Hematopoietic multipotent progenitor cell treated with erythropoietin and hydrocortisone succinate and interleukin-3 and kit ligand, for 8 days (in vitro differentiated cells): ENCODE results near the gene ZRANB3.
"Not testable (repeated sequence)": the region's sequence is repeated elsewhere in the genome, so short reads cannot be mapped to it uniquely, and the experiment has no call there.

ENCODE experiments used
- DNase-seq: peaks from one replicate; pipeline ENCODE4 v3.0.0-alpha.2; 2015

Gene ZRANB3

DNA sequence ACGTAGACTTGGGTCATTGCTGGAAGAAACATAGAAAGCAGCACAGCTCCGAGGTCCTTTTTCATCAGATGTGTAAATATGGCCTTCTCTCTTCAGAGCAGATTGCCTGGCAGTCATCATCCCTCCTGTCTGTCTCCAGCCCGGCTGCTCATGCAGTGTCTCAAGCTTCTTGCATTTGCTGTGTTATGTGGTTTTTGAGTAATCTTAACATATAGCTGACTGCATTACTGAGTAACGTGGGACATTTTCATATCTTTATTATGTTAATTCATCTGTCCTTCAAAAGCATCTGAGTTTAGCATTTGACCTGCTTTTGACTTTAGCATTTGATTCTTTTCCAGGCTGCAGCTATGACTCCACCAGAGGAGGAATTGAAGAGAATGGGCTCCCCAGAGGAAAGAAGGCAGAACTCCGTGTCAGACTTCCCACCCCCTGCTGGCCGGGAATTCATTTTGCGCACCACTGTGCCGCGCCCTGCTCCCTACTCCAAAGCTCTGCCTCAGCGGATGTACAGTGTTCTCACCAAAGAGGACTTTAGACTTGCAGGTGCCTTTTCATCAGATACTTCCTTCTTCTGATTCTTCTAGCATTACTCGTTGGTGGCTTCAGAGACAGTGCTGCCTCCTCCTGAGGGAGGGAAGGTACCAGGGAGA is 362.7 kb downstream of the ZRANB3 start:
- no peak for DNase-seq

DNA sequence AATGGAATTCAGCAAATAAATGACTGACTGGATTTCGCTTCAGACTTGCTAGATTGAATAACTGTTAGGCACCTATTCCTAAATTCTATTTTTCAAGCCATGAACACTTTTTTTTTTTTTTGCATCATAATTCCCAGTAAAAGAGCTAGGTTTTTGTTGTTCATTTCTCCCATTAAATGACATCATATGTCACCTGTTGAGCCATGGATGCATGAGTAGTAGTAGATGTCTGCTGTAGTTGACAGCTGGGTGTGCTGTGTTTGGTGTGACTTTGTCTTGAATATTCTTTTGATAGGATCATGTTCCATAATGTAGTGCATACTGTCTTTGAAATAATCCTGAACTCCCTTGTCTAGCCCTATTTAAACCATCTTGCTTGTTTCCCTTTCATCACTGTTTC is 363.7 kb downstream of the ZRANB3 start:
- DNase-seq, result no peak

DNA sequence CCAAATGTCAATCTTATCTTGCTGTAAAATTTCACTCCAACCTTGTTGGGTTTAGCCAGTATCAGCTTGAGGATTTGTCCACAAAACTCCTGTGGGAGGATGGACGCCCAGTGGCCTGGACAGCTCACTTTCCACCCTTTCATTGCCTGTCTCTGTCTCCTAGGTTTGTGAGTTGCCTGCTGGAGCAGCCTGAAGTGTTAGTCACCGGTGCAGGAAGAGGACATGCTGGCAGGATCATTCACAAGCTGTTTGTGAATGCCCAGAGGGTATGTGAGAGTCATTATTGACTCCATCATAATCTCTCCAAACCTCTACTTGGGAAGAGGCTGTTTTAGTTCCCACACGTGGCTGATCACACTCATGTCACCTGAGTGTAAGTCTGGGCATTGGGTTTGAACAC is 366.6 kb downstream of the ZRANB3 start:
- DNase-seq, result no peak

DNA sequence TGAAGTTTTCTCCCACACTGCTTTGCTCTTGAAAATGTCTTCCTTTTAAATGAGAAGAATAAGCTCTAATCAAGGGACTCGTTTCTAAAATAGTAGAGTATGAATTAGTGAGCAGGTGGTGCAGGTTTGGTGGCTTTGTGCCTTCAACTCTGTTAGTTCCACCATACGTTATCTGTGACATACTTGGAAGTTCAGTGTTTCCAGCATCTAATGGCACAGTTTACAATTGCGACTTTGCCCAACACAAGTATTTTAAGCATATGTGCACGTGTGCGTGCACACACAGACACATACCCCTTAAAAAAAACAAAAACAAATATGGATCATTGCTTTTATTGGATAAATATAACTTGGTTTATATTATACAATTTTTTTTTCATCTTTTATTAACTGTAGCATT is 367.1 kb downstream of the ZRANB3 start:
- no peak for DNase-seq

DNA sequence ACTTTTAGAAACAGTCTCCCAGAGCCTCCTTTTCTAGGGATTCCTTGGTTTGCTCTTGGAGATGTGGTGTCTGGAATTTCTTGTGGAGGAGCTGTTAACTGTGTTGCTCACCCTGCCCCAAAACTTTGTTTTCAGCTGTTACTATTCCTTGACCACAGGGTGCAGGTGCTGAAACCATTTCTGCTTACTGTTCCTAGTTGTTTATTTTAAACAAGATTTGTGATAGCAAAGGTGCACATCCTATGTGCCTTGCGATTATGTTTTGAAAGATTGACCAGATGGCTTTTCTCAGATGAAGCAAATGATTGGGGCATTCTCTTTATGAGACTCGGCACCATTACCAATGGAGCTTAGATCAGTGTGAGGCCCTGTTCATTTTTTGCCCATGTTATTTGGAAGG is 367.7 kb downstream of the ZRANB3 start:
- DNase-seq, result no peak

GRCh38 chr2:135162786-135163185 is 368.2 kb downstream of the ZRANB3 start:
- DNase-seq, result no peak

DNA sequence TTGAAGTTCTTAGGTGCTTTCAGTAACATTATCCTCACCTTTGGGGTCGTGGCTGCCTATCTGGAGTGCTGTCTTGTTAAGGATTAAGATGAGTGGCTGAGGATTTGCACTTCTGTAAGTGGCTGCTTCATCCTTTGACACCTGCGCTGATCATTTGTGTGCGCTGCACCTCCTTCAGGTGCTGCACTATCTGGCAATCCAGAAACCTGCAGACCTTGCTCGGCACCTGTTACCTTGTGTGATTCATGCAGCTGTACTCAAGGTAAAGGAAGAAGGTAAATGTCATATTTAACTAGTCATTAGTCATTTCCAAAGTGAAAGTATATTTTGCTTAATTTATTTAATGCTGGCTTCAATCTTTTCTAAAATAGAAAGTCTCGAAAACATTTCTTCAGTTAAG is 368.6 kb downstream of the ZRANB3 start:
- DNase-seq, result no peak

DNA sequence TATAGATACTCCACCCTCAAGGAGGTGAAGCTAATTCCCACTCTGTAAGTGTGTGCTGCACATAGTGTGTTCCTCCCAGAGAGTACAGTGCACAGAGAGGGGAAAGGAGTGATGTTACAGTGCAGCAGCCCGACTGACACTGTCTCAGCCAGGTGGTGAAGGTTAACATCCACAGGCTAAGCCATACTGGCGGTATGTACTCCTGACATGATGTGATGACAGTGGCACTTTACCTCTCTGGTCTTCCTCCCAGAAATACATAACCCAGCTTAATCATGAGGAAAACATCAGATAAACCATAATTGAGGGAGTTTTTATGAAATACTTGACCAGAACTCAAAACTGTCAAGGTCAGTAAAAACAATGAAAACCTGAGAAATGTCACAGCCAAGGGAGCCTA is 371.8 kb downstream of the ZRANB3 start:
- DNase-seq, result no peak

DNA sequence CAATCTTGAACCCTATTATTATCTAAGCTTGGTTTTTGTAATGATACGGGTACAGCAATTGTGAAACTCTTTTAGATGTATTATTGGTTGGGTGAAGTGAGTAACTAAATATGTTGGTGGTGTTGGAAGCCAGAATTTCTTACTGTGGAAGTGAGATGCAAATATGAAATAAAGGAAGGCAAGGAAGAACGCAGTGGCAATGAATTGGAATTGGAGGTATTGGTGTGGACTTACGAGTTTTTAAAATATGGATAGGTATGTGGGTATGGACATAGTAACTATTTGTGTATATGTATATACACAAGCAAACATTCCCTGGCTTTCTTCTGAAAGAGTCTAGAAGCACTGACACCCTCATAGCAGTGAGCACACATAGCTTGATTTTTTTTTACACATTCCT is 373.2 kb downstream of the ZRANB3 start:
- DNase-seq, result no peak

DNA sequence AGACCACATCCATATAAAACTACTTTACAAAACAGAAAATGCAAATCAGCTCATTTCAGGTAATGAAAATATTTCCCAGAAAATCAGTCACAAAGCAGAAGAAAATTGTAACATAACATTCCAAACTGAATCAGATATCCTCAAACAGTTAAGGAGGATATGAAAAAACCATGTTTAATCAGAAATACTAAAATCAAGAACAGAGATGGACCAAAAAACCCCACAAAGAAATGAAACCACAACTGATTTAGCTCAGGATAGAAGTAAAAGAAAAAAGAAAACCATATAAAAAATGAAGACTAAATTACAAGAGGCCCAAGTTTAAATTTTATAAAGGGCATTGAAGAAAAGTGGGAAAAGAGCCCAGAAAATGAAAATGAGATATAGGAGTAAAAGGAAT is 376.1 kb downstream of the ZRANB3 start:
- no peak for DNase-seq

- DNase-seq, result no peak
These were observed 378.7 kb downstream of the ZRANB3 start for GRCh38 chr2:135152361-135152760.

- no peak for DNase-seq
These were observed 379.4 kb downstream of the ZRANB3 start for GRCh38 chr2:135151615-135152014.

DNA sequence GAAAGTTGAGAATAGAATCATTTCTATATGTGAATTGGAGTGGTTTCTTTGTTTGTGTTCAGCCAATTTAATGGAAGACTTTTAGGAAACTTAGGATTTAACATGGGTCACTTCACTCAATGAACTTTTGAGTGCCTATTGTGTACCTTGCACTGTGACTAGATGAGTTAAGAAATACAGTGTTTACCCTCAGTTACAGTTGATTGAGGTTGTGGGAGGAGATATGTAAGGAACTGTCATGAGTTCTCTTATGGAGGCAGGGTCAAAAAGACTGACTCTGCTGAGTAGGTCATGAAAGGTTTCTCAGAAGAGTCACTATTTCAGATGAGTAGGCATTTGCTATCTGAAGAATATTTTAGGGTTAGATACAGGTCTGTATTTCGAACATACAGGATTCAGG is 380.3 kb downstream of the ZRANB3 start:
- no peak for DNase-seq

- DNase-seq, result no peak
These were observed 381.8 kb downstream of the ZRANB3 start for GRCh38 chr2:135149251-135149650.

- no peak for DNase-seq
These were observed 386.7 kb downstream of the ZRANB3 start for GRCh38 chr2:135144343-135144742.

DNA sequence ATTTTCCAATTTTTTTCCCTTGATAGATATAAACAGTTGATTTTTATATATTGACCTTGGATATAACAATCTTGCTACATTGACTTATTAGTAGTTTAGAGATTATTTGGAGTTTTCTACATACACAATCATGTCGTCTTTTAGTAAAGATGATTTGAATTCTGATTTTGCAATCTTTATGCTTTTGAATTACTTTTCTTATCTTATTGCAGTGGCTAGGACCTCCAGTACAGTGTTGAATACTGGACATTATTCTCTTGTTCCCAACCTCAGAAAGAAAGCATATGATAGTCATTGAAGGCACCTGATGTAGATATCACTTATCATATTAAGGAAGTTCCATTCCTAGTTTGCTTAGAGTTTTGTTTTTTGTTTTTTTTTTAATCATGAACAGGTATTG is 388.7 kb downstream of the ZRANB3 start:
- DNase-seq, result no peak

DNA sequence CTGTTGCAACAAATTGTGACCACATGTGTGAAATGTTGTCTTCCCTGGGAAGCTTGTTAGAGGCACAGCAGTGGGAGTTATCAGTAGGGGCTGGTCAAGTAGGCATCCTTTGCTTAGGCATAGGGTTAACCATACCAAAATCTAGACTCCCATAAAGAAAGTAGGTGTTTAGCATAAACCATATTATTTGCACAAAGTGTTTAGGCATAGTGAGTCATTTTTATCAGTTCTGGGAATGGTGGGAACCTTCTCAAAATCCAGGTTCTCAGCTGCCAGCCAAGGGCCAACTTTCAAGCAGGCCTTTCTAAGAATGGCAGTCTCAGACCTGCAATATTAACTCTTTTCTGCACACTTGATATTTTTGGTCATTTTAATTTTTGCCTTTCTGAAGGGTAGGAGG is 390.4 kb downstream of the ZRANB3 start:
- DNase-seq, result no peak

- no peak for DNase-seq
These were observed 398.7 kb downstream of the ZRANB3 start for GRCh38 chr2:135132314-135132713.

- DNase-seq, result no peak
These were observed 400.3 kb downstream of the ZRANB3 start for GRCh38 chr2:135130751-135131150.

DNA sequence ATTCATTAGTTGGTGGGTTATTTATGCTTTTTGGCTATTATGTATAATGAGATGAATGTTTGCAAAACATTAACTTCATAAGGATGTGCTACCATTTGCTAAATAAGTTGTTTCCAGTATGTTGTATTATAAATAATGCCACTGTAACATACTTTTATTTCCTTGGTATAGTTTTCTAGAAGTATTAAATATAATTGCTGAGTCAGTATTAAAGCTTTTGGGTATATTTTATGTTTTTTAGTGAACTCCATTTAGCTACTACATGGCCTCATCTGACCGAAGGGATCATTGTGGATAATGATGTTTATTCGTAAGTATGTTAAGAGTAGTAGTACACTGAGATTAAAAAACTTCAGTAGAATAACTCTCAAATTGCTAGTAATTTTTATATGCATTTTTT is 405.1 kb downstream of the ZRANB3 start:
- no peak for DNase-seq

DNA sequence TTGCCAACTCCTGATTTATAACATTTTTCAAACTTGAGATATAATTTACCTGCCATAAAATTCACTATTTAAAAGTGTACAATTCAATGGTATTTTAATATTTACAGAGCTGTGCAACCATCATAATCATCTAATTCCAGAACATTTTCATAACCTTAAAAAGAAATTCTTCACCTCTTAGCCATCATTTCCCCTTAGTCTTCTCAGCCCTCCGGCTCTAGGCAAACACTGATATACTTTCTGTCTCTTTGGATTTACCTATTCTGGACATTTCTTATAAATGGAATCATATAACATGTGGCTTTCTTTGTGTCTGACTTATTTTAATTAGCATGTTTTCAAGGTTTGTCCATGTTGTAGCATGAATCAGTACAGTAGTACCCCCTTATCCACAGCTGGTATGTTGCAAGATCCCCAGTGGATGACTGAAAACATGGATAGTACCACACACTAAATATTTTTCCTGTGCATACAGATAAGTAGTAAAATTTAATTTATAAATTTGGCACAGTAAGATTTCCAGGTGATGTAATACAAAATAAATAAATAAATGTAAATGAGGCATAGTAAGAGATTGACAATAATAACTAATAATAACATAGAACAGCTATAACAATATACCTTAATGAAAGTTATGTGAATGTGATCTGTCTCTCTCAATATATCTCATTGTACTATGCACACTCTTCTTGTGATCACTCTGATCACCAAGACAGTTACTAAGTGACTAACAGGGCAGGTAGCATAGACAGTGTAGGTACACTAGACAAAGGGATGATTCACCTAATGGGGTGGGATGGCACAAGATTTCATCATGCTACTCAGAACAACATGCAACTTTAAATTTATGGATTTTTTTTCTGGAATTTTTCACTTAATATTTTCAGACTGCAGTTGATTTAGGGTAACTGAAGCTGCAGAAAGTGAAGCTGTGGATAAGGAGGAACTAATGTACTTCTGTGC is 405.8 kb downstream of the ZRANB3 start:
- DNase-seq, result no peak

- not testable (repeated sequence) for DNase-seq
These were observed 409.4 kb downstream of the ZRANB3 start for GRCh38 chr2:135121658-135122039.

- no peak for DNase-seq
These were observed 409.9 kb downstream of the ZRANB3 start for GRCh38 chr2:135121016-135121657.

GRCh38 chr2:135119582-135119981 is 411.4 kb downstream of the ZRANB3 start:
- no peak for DNase-seq
